T-helper 17 cell (primary cell): ENCODE measurements around the gene IMMP2L. TPM values are rescaled to one million over a fixed set of nuclear protein-coding genes. Genes with fewer than 3 reads are reported as not detected.

Experiments used
- ATAC-seq: fragments of 150-1000 bp; cut with Tn5 transposase; 2 replicates; pipeline ENCODE4 v1.10.0; 2021; ENCODE audit warnings: mild to moderate bottlenecking, moderate library complexity
- DNase-seq, 3 donors: peaks; one replicate each; pipeline versions ENCODE4 v3.0.0 to v3.0.0-alpha.2; 2020 to 2021
- H3K9me3 ChIP-seq: one replicate; pipeline ENCODE4 v1.7.0; 2013; ENCODE audit warnings: low read length, mild to moderate bottlenecking; ENCODE audit not compliant: control insufficient read depth, poor library complexity, severe bottlenecking
- H3K27ac Mint-ChIP-seq: one replicate; pipeline ENCODE4 v1.8.0; 2022; ENCODE audit warnings: mild to moderate bottlenecking, moderate library complexity, mixed read lengths
- H3K27me3 Mint-ChIP-seq: one replicate; pipeline ENCODE4 v1.8.0; 2022; ENCODE audit warnings: mixed read lengths
- H3K36me3 Mint-ChIP-seq: one replicate; pipeline ENCODE4 v1.8.0; 2022; ENCODE audit warnings: low read depth, mixed read lengths
- H3K4me1 Mint-ChIP-seq: one replicate; pipeline ENCODE4 v1.8.0; 2022; ENCODE audit warnings: mild to moderate bottlenecking, mixed read lengths
- H3K4me3 Mint-ChIP-seq: one replicate; pipeline ENCODE4 v1.8.0; 2022; ENCODE audit warnings: mild to moderate bottlenecking, moderate library complexity, mixed read lengths
- total RNA-seq, 4 donors: library from RNA in 2 of 4; stranded (reverse) in 2 of 4; gene quantifications; one replicate each; pipeline ENCODE4 v1.2.3 and lab custom pipeline; 2022 to 2026

Gene IMMP2L
- total RNA-seq, 2 donors from 2014 or later: 17.9 to 19.9 TPM

DNA sequence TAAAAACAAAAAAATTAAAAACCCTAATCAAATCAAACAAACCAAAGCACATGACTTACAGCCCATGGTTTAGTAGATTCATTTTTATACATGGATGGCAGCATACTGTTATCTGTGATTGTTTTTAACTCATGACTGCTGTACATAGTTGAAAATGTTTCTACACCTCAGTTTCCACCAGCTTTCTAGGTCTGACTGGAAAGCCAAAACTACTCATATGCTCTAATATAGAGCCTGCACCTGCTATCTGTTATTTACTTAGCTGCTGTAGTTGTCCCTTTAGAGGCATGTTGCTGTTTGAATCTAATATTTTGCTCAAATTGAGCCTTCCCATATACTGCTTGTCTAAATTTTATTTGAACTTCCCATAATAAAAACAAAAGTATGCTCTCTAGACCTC lies 761.3 kb downstream of the IMMP2L start:
- DNase-seq: no peak
- no peak overlapping the region for H3K4me3 Mint-ChIP-seq

DNA sequence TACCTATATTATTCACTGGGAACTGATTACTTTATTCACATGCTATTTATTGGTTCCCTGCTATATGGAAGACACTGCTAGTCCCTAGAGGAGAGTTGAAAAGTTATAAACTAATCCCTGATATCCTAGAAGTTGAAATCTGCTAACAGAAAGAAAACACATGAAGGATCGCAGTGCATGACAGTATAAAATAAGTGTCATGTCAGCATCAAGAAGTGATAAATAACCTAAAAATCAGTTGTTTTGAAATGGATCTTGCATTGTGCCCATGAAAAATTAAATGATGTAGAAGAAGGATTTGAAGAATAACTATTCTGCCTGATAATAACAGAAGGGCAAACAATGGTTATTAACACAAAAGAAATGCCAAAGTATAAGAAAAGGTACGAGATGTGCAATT lies 764.6 kb downstream of the IMMP2L start:
- Mint-ChIP-seq H3K4me1 (no peaks in the 10 kb centered on the region), H3K27me3 (no peaks in the 10 kb centered on the region), H3K27ac (no peak overlapping the region), H3K36me3 (no peaks in the 10 kb centered on the region), H3K4me3 (no peak overlapping the region)
- H3K9me3 ChIP-seq: no peaks in the 10 kb centered on the region
- ATAC-seq (no peak), DNase-seq (no peak)

More for the DNA sequence above, 761.3 kb downstream of the IMMP2L start:
- no peak for ATAC-seq
- no peaks in the 10 kb centered on the region for H3K27me3 Mint-ChIP-seq
- no peaks in the 10 kb centered on the region for H3K4me1 Mint-ChIP-seq
- H3K9me3 ChIP-seq: no peaks in the 10 kb centered on the region
- H3K36me3 Mint-ChIP-seq: no peaks in the 10 kb centered on the region
- no peak overlapping the region for H3K27ac Mint-ChIP-seq

DNA sequence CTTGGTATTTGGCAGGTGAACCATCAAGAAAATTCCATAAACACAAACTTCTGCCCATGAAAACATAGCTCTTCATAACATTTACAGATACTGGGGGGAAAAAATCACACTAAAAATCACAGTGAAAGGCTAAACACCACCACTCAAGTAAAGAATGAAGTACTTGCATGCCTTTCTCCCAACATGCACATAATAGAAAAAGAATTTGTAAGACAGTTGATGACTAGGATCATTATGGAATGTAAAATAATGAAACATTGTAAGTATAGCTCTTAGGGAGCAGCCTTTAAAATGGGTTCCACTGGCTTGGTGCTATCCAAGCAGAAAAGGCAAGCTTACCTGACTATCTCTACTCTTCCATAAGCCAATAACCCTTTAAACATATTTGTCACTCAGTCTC lies 771.3 kb downstream of the IMMP2L start:
- no peak for ATAC-seq
- DNase-seq: no peak

DNA sequence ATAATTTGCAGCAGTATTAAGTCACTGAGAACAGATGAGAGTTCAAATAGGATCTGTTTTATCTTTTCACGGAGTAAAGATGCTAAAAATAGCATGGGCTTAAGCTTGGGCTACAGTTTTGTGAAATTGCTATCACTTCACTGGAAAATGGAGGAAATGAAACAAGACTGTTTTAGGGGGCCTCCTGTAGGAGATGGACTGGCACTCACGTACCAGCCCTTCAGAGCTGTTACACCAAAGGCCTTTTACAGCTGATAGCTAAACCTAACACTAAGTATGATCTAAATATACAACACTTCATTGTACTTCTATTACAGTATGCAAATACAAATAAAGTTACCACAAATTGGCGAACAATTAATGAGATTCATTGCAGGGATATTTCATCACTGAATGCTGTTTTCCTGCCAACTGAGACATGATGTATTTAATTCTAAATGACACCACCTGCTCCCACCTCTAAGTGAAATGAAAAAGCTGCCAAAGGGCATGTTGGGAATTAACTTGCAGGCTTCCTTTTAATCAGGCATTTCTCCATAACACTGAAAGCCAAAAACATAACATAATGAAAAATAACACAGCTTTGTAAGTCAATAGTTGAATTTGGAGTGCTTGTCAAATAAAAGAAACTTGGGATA lies 775.8 kb downstream of the IMMP2L start:
- no peaks in the 10 kb centered on the region for H3K9me3 ChIP-seq
- no peak for DNase-seq
- H3K27me3 Mint-ChIP-seq: no peaks in the 10 kb centered on the region
- H3K27ac Mint-ChIP-seq: no peak overlapping the region
- no peaks in the 10 kb centered on the region for H3K4me1 Mint-ChIP-seq
- no peak for ATAC-seq
- no peak overlapping the region for H3K4me3 Mint-ChIP-seq
- H3K36me3 Mint-ChIP-seq: no peaks in the 10 kb centered on the region

More for the DNA sequence above, 771.3 kb downstream of the IMMP2L start:
- Mint-ChIP-seq H3K4me3 (no peak overlapping the region), H3K36me3 (no peaks in the 10 kb centered on the region), H3K4me1 (no peaks in the 10 kb centered on the region), H3K27me3 (no peaks in the 10 kb centered on the region), H3K27ac (no peak overlapping the region)
- H3K9me3 ChIP-seq: no peaks in the 10 kb centered on the region

DNA sequence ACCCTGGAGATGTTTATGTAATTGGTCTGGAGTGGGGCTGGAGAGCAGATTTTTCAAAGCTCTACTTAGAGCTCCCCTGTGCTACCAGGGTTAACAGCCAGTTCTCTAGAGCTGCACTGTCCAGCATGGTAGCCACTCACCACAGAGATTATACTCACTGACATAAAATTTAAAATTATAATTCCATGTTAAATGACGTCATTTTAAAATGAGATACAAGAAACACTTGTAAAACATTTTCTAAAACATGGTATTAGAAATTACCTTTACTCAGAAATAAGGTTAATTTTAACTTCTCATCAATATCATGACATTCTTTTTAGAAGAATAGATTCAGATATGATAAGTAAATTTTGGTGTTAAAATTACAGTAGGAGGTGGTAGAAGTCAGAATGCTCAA lies 777.5 kb downstream of the IMMP2L start:
- ATAC-seq (no peak), DNase-seq (no peak)
- Mint-ChIP-seq H3K4me1 (no peaks in the 10 kb centered on the region), H3K4me3 (no peak overlapping the region), H3K36me3 (peaks cover 2% of the 10 kb centered on the region), H3K27me3 (no peaks in the 10 kb centered on the region), H3K27ac (no peak overlapping the region)
- H3K9me3 ChIP-seq: no peaks in the 10 kb centered on the region

DNA sequence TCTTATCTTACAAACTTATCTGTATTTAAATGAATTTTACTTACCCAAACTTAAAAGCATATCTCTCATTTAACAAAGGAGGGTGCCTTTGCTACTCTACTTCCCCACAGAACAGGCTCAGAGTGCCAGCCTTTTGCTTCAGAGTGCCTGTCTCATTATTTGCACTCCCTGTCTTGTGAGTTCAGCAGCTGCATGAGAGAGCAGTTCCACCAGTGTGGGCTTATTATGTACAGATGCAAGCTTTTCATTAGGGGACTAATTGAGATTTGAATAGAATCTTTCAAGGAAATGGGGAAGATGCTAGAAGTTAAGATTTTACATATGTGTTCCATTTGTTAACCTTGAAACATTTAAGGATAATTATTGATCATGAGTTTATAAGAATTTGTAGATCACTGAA lies 781.6 kb downstream of the IMMP2L start:
- H3K9me3 ChIP-seq: no peaks in the 10 kb centered on the region
- ATAC-seq: no peak
- Mint-ChIP-seq H3K27ac (no peak overlapping the region), H3K4me3 (peak overlapping the region; percentile 52), H3K4me1 (no peaks in the 10 kb centered on the region), H3K36me3 (peaks cover 2% of the 10 kb centered on the region), H3K27me3 (no peaks in the 10 kb centered on the region)
- no peak for DNase-seq

DNA sequence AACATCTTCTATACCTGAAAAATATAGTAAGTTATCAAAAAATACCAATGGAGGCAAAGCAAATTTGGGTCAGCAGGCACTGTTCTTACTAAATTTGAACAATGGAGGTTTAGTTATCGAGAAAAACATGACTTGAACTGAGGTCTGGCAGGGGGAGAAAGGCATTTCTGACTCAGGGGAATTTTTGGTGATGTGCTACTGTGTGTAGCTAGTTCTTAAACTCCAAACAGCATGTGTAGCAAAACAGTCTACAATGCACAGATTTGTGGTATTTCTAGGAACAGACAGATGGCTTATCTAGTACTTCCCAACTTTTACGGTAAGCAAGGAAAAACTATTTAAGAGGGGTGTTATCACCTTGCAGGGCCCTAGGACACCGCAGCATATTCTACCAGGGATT lies 783.0 kb downstream of the IMMP2L start:
- Mint-ChIP-seq H3K4me3 (no peak overlapping the region), H3K27ac (no peak overlapping the region)
- ATAC-seq: no peak

DNA sequence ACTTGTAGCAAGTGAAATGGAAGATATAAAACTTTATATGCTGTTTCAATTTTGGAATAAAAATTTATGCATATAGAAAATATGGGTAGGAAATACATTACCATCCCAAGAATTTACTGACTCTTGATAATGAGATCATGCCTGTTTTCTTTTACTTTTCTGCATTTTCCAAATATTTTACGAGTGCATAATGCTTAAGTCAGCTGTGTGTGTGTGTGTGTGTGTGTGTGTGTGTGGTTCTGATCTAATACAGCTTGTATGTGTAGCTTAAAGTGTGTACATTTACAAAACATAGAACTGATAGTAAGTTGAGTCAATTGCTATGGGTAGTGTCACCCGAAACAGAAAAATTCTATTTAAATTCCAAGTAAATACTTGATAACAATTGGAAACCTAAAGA lies 787.2 kb downstream of the IMMP2L start:
- no peak for ATAC-seq
- no peak for DNase-seq
- Mint-ChIP-seq H3K27ac (no peak overlapping the region), H3K4me1 (no peaks in the 10 kb centered on the region), H3K27me3 (no peaks in the 10 kb centered on the region), H3K4me3 (no peak overlapping the region), H3K36me3 (no peaks in the 10 kb centered on the region)
- H3K9me3 ChIP-seq: no peaks in the 10 kb centered on the region

More for the DNA sequence above, 783.0 kb downstream of the IMMP2L start:
- H3K36me3 Mint-ChIP-seq: peaks cover 2% of the 10 kb centered on the region
- no peaks in the 10 kb centered on the region for H3K4me1 Mint-ChIP-seq
- H3K27me3 Mint-ChIP-seq: no peaks in the 10 kb centered on the region
- no peaks in the 10 kb centered on the region for H3K9me3 ChIP-seq
- DNase-seq: no peak

DNA sequence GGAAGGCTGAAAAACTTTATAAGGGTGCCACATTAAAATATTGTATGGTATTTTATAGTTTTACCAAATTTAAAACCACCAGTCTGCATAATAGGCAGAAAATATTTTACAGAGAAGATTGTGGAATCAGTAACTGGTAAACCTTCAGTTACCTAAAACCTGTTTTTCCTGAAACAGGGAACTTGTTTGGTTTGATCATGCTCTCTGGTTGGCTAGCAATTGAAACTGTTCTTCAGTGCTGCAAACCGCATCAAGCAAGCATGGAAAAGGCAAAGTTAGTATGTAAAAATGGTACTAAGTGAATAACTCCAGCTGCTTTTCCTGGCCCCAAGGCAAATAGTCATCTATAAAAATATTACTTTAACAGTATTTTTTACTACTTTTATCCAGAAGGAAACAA lies 788.2 kb downstream of the IMMP2L start:
- no peak overlapping the region for H3K4me3 Mint-ChIP-seq
- no peaks in the 10 kb centered on the region for H3K9me3 ChIP-seq
- ATAC-seq (no peak), DNase-seq (no peak)
- no peaks in the 10 kb centered on the region for H3K36me3 Mint-ChIP-seq
- no peaks in the 10 kb centered on the region for H3K27me3 Mint-ChIP-seq
- H3K4me1 Mint-ChIP-seq: no peaks in the 10 kb centered on the region
- H3K27ac Mint-ChIP-seq: no peak overlapping the region

DNA sequence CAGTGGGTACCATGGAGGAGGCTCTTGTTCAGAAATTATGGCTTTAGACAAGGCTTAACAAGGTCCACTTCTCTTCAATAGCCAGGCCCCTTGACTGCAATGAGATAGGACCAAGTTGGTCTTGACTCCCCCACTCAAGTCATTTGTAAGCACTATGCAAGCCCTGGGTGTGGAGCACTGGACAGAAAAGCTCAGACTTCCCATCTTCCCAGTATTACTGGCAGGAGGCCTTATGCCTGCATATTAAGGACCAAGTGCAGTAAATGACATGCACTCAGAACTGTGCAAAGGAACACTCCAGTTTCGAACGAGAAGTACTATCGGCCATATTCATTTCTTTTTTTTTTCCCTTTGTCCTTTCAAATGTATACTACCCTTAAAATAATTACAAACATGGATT lies 789.7 kb downstream of the IMMP2L start:
- no peak for ATAC-seq
- no peaks in the 10 kb centered on the region for H3K9me3 ChIP-seq
- Mint-ChIP-seq H3K27me3 (no peaks in the 10 kb centered on the region), H3K4me3 (no peak overlapping the region), H3K36me3 (no peaks in the 10 kb centered on the region), H3K27ac (no peak overlapping the region), H3K4me1 (no peaks in the 10 kb centered on the region)
- no peak for DNase-seq

DNA sequence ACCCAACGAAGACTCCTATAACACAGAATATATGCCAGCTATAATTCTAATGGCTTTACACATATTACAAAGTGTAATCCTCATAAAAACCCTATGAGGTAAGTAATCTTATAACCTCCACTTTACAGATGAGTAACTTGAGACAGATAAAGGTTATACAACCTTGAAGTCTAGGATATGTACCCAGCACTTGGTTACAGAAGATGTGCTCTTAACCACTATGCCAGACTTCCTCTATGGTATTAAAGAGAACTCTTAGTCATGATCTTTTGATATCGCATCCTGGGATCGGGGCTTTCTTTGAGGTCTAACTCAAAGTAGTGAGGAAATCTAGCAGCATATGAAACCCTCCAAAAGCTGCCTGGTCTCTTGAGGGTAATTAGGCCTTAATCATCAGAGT lies 790.6 kb downstream of the IMMP2L start:
- ATAC-seq: no peak
- H3K4me1 Mint-ChIP-seq: no peaks in the 10 kb centered on the region

DNA sequence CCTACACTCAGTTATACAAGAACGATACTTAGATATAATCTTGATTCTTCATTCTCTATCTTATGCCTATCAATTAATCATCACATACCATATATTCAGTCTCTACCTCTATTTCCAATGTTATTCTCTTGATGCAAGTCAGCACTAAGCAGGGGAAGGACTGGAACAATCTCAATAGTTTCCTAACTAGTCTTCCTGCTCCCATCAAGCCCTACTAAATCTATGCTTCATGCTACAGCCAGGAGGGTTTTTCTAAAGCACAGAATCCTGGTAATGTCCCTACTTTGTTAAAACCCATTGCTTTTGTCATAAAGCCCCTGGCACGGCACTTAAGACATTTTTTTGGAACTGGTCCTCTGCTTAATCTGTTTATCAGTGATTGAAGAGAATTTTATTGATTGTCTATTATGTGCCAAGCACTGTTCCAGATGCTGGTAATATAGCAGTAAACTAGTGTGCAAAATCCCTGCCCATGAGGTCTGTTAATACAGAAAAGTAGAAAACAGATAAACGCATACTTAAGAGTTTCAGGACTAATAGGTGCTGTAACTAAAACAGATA lies 794.7 kb downstream of the IMMP2L start:
- no peak for DNase-seq
- H3K27ac Mint-ChIP-seq: no peak overlapping the region
- no peaks in the 10 kb centered on the region for H3K4me1 Mint-ChIP-seq
- H3K4me3 Mint-ChIP-seq: no peak overlapping the region
- H3K27me3 Mint-ChIP-seq: no peaks in the 10 kb centered on the region
- no peak for ATAC-seq
- H3K36me3 Mint-ChIP-seq: no peaks in the 10 kb centered on the region
- H3K9me3 ChIP-seq: no peaks in the 10 kb centered on the region

More for the DNA sequence above, 790.6 kb downstream of the IMMP2L start:
- no peaks in the 10 kb centered on the region for H3K36me3 Mint-ChIP-seq
- no peaks in the 10 kb centered on the region for H3K9me3 ChIP-seq
- DNase-seq: no peak
- no peak overlapping the region for H3K4me3 Mint-ChIP-seq
- no peak overlapping the region for H3K27ac Mint-ChIP-seq
- no peaks in the 10 kb centered on the region for H3K27me3 Mint-ChIP-seq

DNA sequence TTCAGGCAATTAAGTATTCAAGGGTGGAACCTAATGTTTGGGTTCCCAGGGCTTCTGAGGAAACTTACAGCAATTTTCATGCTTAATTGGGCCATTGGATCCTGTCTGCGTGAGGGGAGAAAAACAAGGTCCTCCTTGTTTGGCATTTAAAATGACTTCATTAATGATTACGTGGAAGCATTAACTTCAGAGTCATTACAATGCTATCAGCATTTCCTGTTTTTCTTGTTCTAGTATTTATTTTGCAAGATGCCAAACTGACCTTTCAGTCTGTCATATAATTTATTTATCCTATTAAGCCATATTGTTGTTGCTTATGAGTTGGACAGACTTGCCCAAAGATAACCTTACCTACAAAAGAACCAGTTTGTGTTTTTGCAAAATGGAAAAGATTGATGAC lies 795.4 kb downstream of the IMMP2L start:
- Mint-ChIP-seq H3K27me3 (no peaks in the 10 kb centered on the region), H3K27ac (no peak overlapping the region), H3K36me3 (no peaks in the 10 kb centered on the region), H3K4me1 (no peaks in the 10 kb centered on the region), H3K4me3 (no peak overlapping the region)
- H3K9me3 ChIP-seq: no peaks in the 10 kb centered on the region
- no peak for DNase-seq
- ATAC-seq: no peak

DNA sequence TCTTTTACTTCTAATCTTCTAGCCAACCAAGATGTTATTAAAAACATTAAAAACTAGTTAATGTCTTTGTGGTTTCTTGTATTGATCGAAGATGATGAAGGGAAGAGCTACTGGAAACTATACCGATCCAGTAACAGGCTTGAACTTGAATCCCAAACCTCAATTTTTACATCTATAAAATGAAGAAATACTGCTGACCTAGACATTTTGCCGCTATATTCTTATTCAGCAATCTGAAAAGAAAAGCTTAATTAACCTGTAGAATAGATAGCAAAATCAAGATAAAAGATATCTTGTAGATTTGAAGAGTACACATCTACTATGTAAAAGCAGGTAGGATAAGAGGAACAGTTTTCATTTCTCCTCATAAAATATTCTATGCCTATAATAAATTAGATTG lies 797.4 kb downstream of the IMMP2L start:
- ATAC-seq: no peak
- Mint-ChIP-seq H3K27me3 (no peaks in the 10 kb centered on the region), H3K36me3 (no peaks in the 10 kb centered on the region), H3K4me3 (no peak overlapping the region), H3K4me1 (no peaks in the 10 kb centered on the region), H3K27ac (no peak overlapping the region)
- no peaks in the 10 kb centered on the region for H3K9me3 ChIP-seq
- no peak for DNase-seq
